Activated naive CD8-positive, alpha-beta T cell treated with anti-CD3 and anti-CD28 coated beads for 36 hours (primary cell): ENCODE results near the gene PTGR3. TPM values are rescaled to one million over a fixed set of nuclear protein-coding genes. Genes with fewer than 3 reads are reported as not detected.
"Not testable (repeated sequence)": the region's sequence is repeated elsewhere in the genome, so short reads cannot be mapped to it uniquely, and the experiment has no call there.

Experiments
- DNase-seq: peaks from one replicate; pipeline ENCODE4 v3.0.0; 2021
- H3K27ac Mint-ChIP-seq: one replicate; pipeline ENCODE4 v1.8.0; 2022; ENCODE audit warnings: mild to moderate bottlenecking, moderate library complexity, mixed read lengths
- H3K27me3 Mint-ChIP-seq: one replicate; pipeline ENCODE4 v1.8.0; 2022; ENCODE audit warnings: mild to moderate bottlenecking, mixed read lengths
- H3K36me3 Mint-ChIP-seq: one replicate; pipeline ENCODE4 v1.8.0; 2021; ENCODE audit warnings: mild to moderate bottlenecking, mixed read lengths
- H3K4me1 Mint-ChIP-seq: one replicate; pipeline ENCODE4 v1.8.0; 2021; ENCODE audit warnings: mixed read lengths
- H3K4me3 Mint-ChIP-seq: one replicate; pipeline ENCODE4 v1.8.0; 2022; ENCODE audit warnings: mild to moderate bottlenecking, moderate library complexity, mixed read lengths
- H3K9me3 Mint-ChIP-seq: one replicate; pipeline ENCODE4 v1.8.0; 2022; ENCODE audit warnings: mixed read lengths
- total RNA-seq, 2 experiments: library from RNA; stranded (reverse); gene quantifications; one replicate each; pipeline ENCODE4 v1.2.3, GENCODE V29; 2021

The PTGR3 gene
- total RNA-seq, 2 experiments from 2014 or later, result 20.2 to 23.2 TPM

DNA sequence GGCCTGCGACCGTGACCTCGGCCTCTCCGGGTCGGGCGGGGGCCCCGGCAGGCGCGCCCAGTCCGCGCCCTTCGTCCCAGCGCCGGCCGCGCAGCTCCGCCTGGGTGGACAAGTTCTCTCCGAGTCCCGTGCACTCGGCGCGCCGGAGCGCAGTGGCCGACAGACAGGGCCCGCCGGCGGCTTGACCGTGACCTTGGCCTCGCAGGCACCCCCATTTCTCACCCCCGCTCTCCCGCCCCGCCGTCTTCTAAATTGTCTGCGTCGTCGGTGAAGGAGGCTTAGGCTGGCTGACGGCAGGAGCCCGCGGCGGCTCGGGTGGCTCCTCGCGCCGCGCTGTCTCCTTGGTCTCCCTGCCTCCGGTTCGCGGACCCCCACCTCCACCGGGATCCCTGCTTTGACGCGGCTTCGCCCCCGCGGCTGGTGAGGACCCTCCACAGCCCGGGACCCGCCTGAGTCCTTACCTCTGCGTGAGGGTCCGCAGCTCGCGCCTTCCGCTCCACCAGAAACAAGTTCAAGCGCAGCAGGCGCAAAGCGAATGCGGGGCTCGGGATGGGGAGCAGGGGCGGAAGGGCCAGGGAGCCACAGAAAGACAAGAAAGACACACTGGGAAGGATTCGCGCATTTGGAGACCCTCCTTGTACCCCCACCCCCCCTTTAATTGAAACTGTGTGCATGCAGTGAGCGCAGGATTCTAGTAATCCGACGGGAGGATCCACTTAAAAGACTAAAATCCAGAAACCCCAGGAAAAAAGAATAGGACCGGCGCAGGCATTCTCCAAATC, 4.0 kb downstream of the PTGR3 start:
- Mint-ChIP-seq H3K27ac (no peak overlapping the region), H3K4me1 (peaks cover 46% of the 10 kb centered on the region)
- DNase-seq, result no peak

DNA sequence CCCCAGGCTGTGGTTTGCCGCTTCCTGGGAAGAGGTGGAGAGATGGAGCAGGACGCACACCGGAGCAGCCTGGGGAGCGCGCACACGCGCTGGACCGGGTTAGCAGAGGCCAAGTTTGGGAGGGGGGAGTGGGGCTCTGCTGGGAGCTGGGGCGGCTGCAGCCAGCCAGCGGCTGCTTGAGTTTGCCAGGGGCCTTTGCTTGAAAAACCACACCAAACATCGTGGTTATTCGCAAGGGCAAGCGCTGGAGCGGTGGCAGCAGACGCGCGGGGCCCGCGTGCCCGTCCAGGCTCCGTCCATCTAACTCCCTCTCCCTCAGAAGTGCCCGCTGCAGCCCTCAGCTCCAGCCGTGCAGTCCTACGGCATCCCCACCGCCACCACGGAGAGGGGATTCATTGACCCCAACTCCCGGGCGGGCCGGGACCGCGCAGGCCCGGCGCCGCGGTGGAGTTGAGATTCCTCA, 4.6 kb downstream of the PTGR3 start:
- DNase-seq, result no peak
- Mint-ChIP-seq H3K4me1 (peaks cover 46% of the 10 kb centered on the region), H3K27me3 (peaks cover 28% of the 10 kb centered on the region), H3K9me3 (no peaks in the 10 kb centered on the region), H3K27ac (no peak overlapping the region), H3K36me3 (peaks cover 21% of the 10 kb centered on the region), H3K4me3 (no peak overlapping the region)

More for the DNA sequence above, 4.0 kb downstream of the PTGR3 start:
- peaks cover 28% of the 10 kb centered on the region for H3K27me3 Mint-ChIP-seq
- no peaks in the 10 kb centered on the region for H3K9me3 Mint-ChIP-seq
- H3K36me3 Mint-ChIP-seq, result peaks cover 17% of the 10 kb centered on the region
- H3K4me3 Mint-ChIP-seq, result peak overlapping the region; percentile 69

DNA sequence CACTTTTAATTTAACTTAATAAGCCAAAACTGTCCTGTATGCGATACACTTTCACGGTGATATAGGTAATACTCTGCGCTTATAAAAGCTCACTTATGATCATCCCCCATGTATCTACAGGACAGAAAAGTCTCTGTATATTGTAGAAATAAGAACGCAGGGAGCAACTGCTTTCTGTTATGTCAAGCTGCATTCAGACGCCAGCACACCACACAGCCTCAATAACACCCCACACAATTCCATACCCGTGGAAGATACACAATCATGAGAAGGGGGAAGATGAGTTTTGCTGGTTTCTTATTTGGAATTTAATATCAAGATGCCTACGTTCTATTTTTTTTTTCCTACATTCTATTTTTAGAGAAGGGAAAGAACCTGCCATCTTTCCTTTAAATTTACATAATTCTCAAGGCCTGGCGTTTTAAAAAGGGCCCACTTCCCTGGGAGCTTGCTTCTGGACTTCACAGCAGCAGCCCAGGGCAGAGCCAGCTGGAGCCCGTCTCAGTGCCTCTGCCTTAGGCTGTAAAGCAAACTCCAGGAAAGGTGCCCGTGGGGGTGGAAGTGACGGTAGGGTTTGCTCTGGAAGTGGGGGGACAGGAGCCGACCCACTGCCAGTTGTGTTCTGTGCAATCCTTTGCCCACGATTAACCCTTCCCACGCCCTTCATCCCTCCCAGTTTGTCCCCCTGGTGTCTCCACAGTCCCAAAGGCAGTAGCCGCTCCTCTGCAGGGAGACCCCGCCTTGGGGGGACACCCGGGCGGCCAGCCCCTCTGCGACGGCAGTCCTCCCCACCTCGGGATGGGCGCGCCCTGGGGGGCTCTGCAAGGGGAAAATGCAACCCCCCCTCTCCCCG, 5.3 kb downstream of the PTGR3 start:
- H3K36me3 Mint-ChIP-seq, result peaks cover 21% of the 10 kb centered on the region
- H3K4me1 Mint-ChIP-seq, result peaks cover 49% of the 10 kb centered on the region
- H3K4me3 Mint-ChIP-seq, result no peak overlapping the region
- no peak for DNase-seq
- H3K27me3 Mint-ChIP-seq, result peaks cover 28% of the 10 kb centered on the region
- no peaks in the 10 kb centered on the region for H3K9me3 Mint-ChIP-seq
- no peak overlapping the region for H3K27ac Mint-ChIP-seq

DNA sequence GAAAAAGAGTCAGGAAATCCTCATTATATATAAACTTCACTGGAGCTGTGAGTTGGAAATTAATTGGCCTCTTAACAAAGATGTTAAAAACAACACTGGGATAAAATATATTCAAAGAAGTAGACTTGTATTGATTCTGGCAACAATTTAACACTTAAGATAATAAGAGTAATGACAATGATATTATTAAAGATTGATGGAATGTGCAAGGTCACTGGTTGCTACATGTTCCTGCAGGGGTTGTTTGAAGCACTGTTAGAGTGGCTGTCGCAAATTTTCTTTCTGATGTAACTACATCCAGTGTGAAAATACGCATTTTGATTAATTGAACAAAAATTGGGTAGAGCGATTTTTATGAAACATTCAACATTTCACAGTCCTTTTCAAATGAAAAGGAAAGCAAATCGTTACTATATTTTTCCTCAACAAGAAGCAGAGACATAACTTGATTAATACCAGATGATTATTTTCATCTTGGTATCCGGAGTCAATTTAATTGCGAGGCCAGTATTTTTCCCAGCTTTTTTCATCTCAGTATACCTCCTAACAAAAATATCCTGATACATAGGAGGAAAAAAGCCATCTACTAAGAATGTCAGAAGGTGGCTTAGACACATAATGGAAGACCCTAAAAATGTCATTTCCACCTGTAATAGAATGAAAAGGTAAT, 6.1 kb downstream of the PTGR3 start:
- Mint-ChIP-seq H3K27me3 (peaks cover 28% of the 10 kb centered on the region), H3K36me3 (peaks cover 19% of the 10 kb centered on the region), H3K9me3 (no peaks in the 10 kb centered on the region), H3K4me1 (peaks cover 52% of the 10 kb centered on the region), H3K27ac (no peak overlapping the region), H3K4me3 (no peak overlapping the region)
- DNase-seq, result no peak

DNA sequence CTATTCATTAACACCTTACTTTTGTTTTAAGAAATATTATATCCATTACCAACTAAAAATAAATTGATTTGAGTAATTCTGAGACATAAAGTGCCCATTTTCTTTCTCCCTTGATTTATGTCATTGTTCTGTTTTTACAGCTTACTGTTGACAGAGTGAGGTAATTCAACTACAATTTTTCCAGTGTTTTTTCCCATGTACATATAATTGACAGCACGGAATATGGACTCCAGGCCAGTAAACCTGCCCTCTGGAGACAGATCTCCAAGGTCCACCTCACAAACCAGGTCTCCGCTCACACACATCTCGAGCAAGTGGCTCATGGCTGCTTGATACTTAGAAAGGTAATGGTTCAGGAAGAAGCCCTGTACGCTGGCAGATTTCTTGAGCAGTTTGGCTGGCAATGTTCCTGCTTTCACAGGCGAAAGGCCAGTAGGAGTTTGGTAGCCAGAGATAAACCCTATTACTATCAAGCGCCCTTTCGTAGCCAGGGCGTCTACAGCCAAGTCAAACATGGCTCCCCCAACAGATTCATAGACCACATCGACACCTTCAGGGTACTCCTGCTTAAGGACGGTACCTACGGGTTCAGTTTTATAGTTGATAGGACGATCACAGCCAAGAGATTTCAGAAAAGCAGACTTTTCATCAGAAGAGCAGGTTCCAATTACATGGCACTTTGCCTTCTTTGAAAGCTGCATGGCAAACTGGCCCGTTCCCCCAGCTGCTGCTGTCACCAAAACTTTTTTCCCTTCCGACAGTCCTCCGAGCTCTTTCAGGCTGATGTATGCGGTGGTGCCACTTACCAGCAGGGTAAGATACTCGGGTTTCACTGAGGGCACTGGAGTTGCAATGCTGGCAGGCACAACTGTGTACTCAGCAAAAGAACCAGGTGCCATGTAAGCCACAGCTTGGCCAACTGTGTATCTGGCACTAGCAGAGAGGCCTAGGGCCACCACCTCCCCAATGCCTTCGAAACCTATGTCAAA, 7.4 kb downstream of the PTGR3 start:
- Mint-ChIP-seq H3K27ac (no peak overlapping the region), H3K4me3 (no peak overlapping the region), H3K27me3 (peaks cover 19% of the 10 kb centered on the region), H3K9me3 (no peaks in the 10 kb centered on the region), H3K36me3 (peaks cover 20% of the 10 kb centered on the region), H3K4me1 (peaks cover 41% of the 10 kb centered on the region)
- DNase-seq, result no peak

DNA sequence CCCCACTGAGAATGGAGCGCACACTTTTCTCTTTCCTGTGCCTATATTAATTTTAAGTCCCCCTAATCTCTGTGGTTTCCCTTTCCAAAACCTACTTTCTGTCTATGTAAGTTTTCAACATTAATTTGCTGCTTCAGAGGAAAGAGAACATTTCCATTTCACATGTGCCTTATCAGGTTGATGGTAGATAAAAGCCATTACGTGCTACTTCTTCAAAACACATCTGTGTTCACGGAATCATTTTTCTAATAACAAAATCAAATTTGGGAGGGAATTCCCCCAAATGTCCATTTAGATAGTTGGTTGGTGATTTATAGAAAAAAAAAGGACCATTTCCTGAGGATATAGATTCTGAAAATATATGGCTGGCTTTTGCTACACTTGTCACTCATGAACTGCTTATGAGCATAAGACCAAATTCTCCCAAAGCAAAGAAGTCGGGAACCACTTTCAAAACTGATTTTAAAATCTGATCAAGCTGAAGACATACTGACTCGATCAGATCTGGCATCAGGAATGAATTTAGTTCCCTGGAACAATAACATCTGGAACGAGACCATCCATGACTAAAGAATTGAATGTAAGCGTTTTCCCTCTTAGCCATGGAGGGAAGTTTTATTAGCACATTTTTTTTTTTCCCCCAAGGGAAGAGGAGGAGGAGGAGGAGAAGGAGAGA, 8.2 kb downstream of the PTGR3 start:
- Mint-ChIP-seq H3K27ac (peak overlapping the region; percentile 46), H3K27me3 (peaks cover 10% of the 10 kb centered on the region), H3K4me3 (no peak overlapping the region), H3K9me3 (no peaks in the 10 kb centered on the region), H3K36me3 (peaks cover 24% of the 10 kb centered on the region), H3K4me1 (peaks cover 34% of the 10 kb centered on the region)
- DNase-seq, result no peak

DNA sequence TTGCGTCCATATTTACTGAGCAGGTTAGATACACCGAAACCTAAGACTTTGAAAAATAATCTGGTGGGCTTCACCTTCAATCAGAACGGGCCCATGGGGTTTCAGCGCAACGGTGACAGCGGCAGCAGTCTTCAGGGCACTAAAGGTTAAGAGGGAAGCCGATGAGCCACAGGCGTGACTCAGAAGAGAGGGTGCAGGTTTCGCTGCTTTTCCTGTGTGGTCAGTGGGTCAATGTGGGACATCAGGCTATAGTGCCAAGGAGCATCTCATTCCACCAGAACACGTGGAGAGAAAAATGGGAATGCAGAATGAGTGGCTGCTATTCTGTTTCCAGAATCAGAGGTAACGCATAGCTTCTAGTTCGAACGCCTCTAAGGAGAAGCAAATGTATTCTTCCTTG, 8.9 kb downstream of the PTGR3 start:
- Mint-ChIP-seq H3K36me3 (peaks cover 22% of the 10 kb centered on the region), H3K9me3 (no peaks in the 10 kb centered on the region), H3K4me1 (peaks cover 28% of the 10 kb centered on the region), H3K4me3 (no peak overlapping the region), H3K27ac (no peak overlapping the region), H3K27me3 (peaks cover 4% of the 10 kb centered on the region)
- DNase-seq, result no peak

DNA sequence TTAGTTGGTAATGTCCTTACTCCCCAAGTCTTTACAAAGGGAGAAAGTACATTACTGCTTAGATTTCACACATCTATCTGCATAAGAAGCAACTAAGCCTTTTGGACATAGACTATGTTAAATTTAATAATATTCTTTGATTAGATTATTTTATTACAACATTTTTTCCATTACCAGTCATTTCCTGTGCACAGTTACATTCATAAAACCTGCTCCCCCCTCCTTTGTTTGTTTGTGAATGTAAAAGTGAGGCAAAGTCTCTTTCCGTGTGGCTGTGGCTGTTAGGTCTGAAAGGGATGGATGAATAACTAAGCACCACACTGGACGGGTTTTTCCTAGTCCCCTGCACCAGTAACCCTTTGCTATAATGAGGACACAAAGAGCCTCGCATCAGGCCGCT, 9.6 kb downstream of the PTGR3 start:
- Mint-ChIP-seq H3K27ac (peak overlapping the region; percentile 64), H3K4me1 (peaks cover 25% of the 10 kb centered on the region), H3K36me3 (peaks cover 22% of the 10 kb centered on the region), H3K4me3 (no peak overlapping the region), H3K27me3 (no peaks in the 10 kb centered on the region), H3K9me3 (no peaks in the 10 kb centered on the region)
- no peak for DNase-seq

DNA sequence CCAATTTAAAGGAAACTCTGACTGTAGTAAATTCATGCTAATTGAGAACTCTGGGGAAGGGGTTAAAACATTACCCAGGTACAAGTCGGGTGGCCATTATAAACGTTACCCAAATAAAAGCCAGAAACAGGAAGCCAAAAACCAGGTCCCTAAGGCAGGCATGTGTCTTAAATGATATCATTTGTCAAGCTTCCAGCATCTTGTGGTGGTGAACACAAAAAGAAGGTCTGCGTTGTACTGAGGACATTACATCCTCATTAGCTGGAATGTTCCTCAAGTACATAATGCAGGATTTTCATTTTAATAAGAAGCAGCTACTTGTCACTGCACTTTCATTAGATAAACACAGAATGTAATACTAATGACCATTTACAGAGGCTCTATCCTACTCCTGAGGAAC, 10.9 kb downstream of the PTGR3 start:
- no peak for DNase-seq
- H3K4me1 Mint-ChIP-seq, result peaks cover 25% of the 10 kb centered on the region
- H3K36me3 Mint-ChIP-seq, result peaks cover 22% of the 10 kb centered on the region
- no peak overlapping the region for H3K4me3 Mint-ChIP-seq
- no peak overlapping the region for H3K27ac Mint-ChIP-seq
- H3K9me3 Mint-ChIP-seq, result no peaks in the 10 kb centered on the region
- H3K27me3 Mint-ChIP-seq, result no peaks in the 10 kb centered on the region

DNA sequence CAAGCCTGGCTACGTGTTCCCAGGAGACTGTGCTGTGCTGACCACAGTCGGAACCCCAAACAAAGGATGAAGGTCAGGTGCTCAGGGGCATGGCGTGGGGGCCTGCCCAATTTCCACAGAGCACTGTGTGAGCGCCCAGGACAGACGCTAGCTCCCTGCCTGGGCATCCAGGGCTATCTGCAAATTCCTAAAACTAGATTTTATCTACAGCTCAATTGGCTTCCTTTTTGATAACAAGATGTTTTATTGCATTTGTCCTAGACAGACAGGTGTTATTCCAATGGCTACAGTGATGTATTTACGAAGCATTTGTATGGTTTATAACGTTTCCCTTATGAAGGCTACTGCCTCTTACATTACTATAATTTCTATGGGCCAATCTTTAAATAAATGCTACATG, 16.0 kb downstream of the PTGR3 start:
- Mint-ChIP-seq H3K27ac (no peak overlapping the region), H3K4me1 (peaks cover 2% of the 10 kb centered on the region), H3K9me3 (no peaks in the 10 kb centered on the region), H3K27me3 (no peaks in the 10 kb centered on the region), H3K4me3 (no peak overlapping the region), H3K36me3 (peaks cover 6% of the 10 kb centered on the region)
- DNase-seq, result no peak

DNA sequence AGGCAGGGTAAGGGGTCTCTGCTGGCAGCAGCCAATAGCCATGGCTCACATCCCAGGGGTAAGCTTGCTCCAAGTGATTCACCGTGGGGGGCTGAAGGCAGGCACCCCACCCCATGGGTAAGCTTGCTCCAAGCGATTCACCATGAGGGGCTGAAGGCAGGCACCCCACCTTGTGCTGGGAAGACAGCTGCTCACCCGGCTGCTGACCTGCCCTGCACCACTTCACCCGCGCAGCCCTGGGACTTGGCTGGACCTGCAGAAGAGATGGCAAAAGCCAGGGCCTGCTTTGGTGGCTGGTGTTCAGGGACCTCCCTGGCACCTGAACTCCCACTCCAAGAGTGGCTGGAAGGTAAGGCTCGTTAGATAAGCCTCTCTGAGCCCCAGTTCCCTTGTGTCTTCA, 19.2 kb downstream of the PTGR3 start:
- DNase-seq, result no peak
- Mint-ChIP-seq H3K36me3 (no peaks in the 10 kb centered on the region), H3K27ac (no peak overlapping the region), H3K4me1 (no peaks in the 10 kb centered on the region), H3K9me3 (no peaks in the 10 kb centered on the region), H3K27me3 (no peaks in the 10 kb centered on the region), H3K4me3 (no peak overlapping the region)

DNA sequence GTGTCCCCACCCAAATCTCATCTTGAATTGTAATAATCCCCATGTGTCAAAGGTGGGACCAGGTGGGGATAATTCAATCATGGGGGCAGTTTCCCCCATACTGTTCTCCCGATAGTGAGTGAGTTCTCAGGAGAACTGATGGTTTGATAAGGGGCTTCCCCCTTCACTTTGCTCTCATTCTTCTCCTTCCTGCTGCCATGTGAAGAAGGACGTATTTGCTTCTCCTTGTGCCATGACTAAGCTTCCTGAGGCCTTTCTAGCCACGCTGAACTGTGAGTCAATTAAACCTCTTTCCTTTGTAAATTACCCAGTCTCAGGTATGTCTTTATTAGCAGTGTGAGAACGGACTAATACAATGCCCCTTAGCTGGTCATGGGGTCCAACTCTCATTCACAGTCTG, 21.2 kb downstream of the PTGR3 start:
- not testable (repeated sequence) for DNase-seq, H3K4me1 Mint-ChIP-seq, H3K27ac Mint-ChIP-seq, H3K27me3 Mint-ChIP-seq, H3K9me3 Mint-ChIP-seq, H3K4me3 Mint-ChIP-seq, H3K36me3 Mint-ChIP-seq

DNA sequence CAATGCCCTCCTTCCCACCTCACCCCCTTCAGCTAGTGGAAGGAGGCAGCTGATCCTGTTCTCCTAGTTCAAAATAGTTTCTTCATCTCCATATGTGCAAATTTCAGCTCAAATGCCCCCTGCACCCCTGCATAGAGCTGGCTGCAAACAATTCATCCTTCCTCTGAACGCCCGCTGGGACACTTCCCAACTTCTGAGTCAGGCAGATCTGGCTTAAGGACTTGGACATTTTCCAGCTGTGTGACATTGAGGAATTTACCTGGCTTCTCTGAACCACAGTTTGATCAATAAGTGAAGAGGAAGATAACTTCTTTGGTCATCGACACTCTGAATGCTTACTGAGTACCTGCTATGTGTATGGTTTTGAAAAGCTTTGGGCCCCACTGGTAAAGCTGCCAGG, 23.5 kb downstream of the PTGR3 start:
- H3K4me3 Mint-ChIP-seq, result no peak overlapping the region
- H3K4me1 Mint-ChIP-seq, result no peaks in the 10 kb centered on the region
- H3K36me3 Mint-ChIP-seq, result peaks cover 2% of the 10 kb centered on the region
- H3K27me3 Mint-ChIP-seq, result no peaks in the 10 kb centered on the region
- H3K9me3 Mint-ChIP-seq, result no peaks in the 10 kb centered on the region
- H3K27ac Mint-ChIP-seq, result no peak overlapping the region
- no peak for DNase-seq

DNA sequence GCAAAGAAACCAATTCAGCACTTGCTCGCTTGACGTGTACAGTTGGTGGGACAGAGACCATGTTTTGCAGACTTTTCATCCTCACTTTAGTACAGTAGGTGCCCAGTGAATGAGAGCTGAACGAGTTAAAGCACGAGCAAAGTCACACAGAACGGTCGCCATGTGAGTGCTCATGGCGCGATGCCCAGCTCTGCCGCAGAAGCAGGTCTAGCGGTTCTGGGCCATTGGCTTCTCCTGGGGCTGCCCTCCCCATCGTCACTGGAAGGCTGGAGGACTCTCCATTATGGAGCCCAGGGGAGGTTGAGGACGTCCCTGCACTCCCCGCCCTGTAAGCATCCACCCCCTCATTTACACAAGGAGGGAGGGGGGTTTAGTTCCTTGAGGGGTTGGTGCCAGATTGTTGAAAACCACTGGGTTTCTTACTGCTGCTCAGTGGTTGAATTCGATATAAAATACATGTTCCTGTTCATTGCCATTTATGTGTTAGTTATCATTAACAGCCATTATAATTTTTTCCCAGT, 24.9 kb downstream of the PTGR3 start:
- no peak overlapping the region for H3K4me3 Mint-ChIP-seq
- no peak for DNase-seq
- H3K36me3 Mint-ChIP-seq, result peaks cover 2% of the 10 kb centered on the region
- H3K4me1 Mint-ChIP-seq, result no peaks in the 10 kb centered on the region
- H3K27ac Mint-ChIP-seq, result no peak overlapping the region
- H3K9me3 Mint-ChIP-seq, result no peaks in the 10 kb centered on the region
- no peaks in the 10 kb centered on the region for H3K27me3 Mint-ChIP-seq
